Parathyroid adenoma (tissue), 2 donors: ENCODE data around the gene SNX14.

ENCODE experiments used
- H2AFZ ChIP-seq: fragments of 300-600 bp; sonication (generic); one replicate; pipeline ENCODE4 v1.7.0; 2017; ENCODE audit warnings: antibody characterized with exemption, mild to moderate bottlenecking
- H3K27ac ChIP-seq: fragments of 300-600 bp; sonication (generic); one replicate; pipeline ENCODE4 v1.7.0; 2017
- H3K27me3 ChIP-seq: fragments of 300-600 bp; sonication (generic); one replicate; pipeline ENCODE4 v1.7.0; 2017; ENCODE audit warnings: low read length; ENCODE audit not compliant: control insufficient read depth, insufficient read depth
- H3K36me3 ChIP-seq: fragments of 300-600 bp; sonication (generic); one replicate; pipeline ENCODE4 v1.7.0; 2017; ENCODE audit warnings: low read length; ENCODE audit not compliant: control insufficient read depth, insufficient read depth
- H3K4me1 ChIP-seq: fragments of 300-600 bp; sonication (generic); one replicate; pipeline ENCODE4 v1.7.0; 2017; ENCODE audit warnings: control low read depth
- H3K4me2 ChIP-seq: fragments of 300-600 bp; sonication (generic); one replicate; pipeline ENCODE4 v1.7.0; 2017; ENCODE audit warnings: low read length
- H3K4me3 ChIP-seq: fragments of 300-600 bp; sonication (generic); one replicate; pipeline ENCODE4 v1.7.0; 2017; ENCODE audit warnings: low read depth, low read length
- H3K79me2 ChIP-seq: fragments of 300-600 bp; sonication (generic); one replicate; pipeline ENCODE4 v1.7.0; 2017; ENCODE audit warnings: control low read depth
- H3K9ac ChIP-seq: fragments of 300-600 bp; sonication (generic); one replicate; pipeline ENCODE4 v1.7.0; 2017; ENCODE audit warnings: mild to moderate bottlenecking
- H3K9me3 ChIP-seq: fragments of 300-600 bp; sonication (generic); one replicate; pipeline ENCODE4 v1.7.0; 2017; ENCODE audit warnings: low read length; ENCODE audit not compliant: control insufficient read depth
- TF ChIP-seq, protein P1 (sequence below): fragments of 300-600 bp; sonication (generic); IDR thresholded peaks from one replicate; pipeline ENCODE4 v1.7.0; 2017; ENCODE audit warnings: antibody characterized with exemption, mild to moderate bottlenecking
- donor health status: primary hyperparathyroidism.

The SNX14 gene

DNA sequence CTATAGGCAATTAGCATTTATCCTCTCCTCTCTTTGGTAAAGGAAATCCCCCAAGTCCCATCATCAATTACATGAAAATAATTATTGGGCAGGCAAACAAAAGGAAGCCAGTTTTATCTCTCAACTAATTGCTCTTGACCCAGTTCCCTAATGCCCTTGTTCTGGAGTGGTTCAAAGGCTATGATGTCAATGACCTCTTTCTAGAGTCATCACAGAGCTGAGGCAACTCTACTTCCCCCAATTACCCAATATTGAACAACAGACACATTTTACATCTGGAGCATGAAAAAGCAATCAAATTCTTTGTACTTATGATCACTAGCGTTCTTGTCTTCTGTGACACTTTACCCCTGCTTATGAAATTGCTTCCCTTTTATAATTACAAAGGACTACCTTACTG is 100.3 kb downstream of the SNX14 start:
- H3K9ac ChIP-seq, result no peak overlapping the region
- H3K27me3 ChIP-seq, result no peaks in the 10 kb centered on the region
- no peaks in the 10 kb centered on the region for H3K79me2 ChIP-seq
- H3K4me2 ChIP-seq, result no peak overlapping the region
- H3K4me3 ChIP-seq, result no peak overlapping the region
- H3K27ac ChIP-seq, result no peak overlapping the region
- TF ChIP-seq, protein P1, sequence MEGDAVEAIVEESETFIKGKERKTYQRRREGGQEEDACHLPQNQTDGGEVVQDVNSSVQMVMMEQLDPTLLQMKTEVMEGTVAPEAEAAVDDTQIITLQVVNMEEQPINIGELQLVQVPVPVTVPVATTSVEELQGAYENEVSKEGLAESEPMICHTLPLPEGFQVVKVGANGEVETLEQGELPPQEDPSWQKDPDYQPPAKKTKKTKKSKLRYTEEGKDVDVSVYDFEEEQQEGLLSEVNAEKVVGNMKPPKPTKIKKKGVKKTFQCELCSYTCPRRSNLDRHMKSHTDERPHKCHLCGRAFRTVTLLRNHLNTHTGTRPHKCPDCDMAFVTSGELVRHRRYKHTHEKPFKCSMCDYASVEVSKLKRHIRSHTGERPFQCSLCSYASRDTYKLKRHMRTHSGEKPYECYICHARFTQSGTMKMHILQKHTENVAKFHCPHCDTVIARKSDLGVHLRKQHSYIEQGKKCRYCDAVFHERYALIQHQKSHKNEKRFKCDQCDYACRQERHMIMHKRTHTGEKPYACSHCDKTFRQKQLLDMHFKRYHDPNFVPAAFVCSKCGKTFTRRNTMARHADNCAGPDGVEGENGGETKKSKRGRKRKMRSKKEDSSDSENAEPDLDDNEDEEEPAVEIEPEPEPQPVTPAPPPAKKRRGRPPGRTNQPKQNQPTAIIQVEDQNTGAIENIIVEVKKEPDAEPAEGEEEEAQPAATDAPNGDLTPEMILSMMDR, result no peak
- H3K4me1 ChIP-seq, result no peaks in the 10 kb centered on the region
- H2AFZ ChIP-seq, result no peak overlapping the region
- no peaks in the 10 kb centered on the region for H3K9me3 ChIP-seq
- H3K36me3 ChIP-seq, result no peaks in the 10 kb centered on the region

DNA sequence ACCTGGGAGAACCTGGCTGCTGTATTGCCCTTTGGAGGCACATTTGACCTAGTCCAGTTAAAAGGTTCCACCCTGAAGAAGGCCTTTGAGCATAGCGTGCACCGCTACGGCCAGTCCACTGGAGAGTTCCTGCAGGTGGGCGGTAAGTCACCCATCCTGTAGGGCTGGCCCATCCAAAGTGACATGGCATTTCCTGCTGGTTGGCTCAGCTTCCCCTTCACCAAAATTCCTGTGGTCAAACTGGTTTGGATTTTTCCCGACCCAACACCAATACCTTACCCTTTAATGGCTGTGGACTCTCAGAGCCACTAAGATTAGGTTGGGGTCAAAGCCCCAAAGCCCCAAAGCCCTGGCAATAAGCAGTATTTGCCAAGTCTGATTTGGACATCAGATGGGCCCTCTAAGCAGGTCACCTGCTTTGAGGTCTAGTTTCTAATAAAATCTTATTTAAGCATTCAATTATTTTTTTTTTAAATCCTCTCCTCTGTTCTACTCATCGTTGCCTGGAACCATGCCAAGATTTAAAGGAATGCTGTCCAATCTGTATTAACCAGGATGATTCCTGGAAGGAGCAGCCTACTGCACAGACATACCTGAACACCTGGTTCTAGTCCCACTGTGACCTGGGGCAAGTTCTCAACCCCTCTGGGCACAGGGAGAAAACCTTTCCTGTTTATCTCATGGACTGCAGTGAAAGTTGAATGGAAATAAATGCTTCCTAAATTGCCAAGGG is 103.0 kb downstream of the SNX14 start:
- Histone ChIP-seq H3K4me3 (no peak overlapping the region), H3K4me1 (no peaks in the 10 kb centered on the region), H3K27me3 (no peaks in the 10 kb centered on the region), H3K36me3 (no peaks in the 10 kb centered on the region), H2AFZ (no peak overlapping the region), H3K9ac (no peak overlapping the region), H3K27ac (no peak overlapping the region), H3K79me2 (no peaks in the 10 kb centered on the region), H3K4me2 (no peak overlapping the region), H3K9me3 (no peaks in the 10 kb centered on the region)
- TF ChIP-seq, protein P1, result no peak

DNA sequence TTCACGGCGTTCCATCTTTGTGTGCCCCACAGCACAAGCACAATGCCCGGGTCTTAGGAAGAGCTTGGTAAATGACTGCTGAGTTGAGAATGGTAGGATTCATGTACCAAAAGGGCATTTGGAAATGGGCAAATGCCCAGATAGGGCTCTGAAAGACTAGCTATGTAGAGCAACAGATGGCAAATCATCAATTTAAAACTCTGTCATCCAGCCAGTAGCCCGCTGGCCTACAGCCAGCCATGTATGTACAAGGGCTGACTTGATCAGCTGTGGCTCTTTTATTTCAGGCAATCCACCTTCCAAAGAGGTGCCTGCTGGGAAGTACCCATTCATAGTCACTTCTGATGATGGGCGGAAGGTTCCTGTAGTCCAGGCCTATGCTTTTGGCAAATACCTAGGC is 108.7 kb downstream of the SNX14 start:
- H3K4me3 ChIP-seq, result no peak overlapping the region
- no peak overlapping the region for H3K4me2 ChIP-seq
- no peaks in the 10 kb centered on the region for H3K9me3 ChIP-seq
- no peaks in the 10 kb centered on the region for H3K79me2 ChIP-seq
- H3K4me1 ChIP-seq, result no peaks in the 10 kb centered on the region
- H2AFZ ChIP-seq, result no peak overlapping the region
- TF ChIP-seq, protein P1, result no peak
- no peaks in the 10 kb centered on the region for H3K36me3 ChIP-seq
- H3K9ac ChIP-seq, result no peak overlapping the region
- H3K27me3 ChIP-seq, result no peaks in the 10 kb centered on the region
- H3K27ac ChIP-seq, result no peak overlapping the region

DNA sequence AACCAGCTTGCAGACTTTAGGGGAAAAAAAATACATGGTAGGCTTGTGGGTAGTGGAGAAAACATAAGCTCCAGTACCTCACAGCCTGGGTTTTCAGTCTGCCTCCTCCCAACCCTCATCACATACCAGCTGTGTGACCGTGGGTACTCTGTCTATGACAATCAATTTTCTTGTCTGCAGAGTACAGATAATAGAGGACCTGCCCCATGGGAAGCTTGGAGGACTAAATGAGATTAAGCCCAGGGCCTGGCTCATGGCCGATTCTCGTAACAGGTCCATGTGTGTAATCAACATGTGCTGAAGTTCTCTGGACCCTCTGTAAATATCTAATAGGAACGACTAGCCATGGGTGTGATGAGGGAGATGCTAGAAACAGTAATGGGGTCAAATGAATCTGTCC is 109.8 kb downstream of the SNX14 start:
- TF ChIP-seq, protein P1, result no peak
- Histone ChIP-seq H3K36me3 (no peaks in the 10 kb centered on the region), H3K27me3 (no peaks in the 10 kb centered on the region), H3K27ac (no peak overlapping the region), H3K4me1 (no peaks in the 10 kb centered on the region), H3K79me2 (no peaks in the 10 kb centered on the region), H3K4me2 (no peak overlapping the region), H3K4me3 (no peak overlapping the region), H2AFZ (no peak overlapping the region), H3K9me3 (no peaks in the 10 kb centered on the region), H3K9ac (no peak overlapping the region)
